ENCODE results near the gene PDE6D. TPM values are rescaled to one million over a fixed set of nuclear protein-coding genes. Genes with fewer than 3 reads are reported as not detected.

PDE6D gene
- total and polyA plus RNA-seq, 2 of the 13 experiments (the other 11 are each of a cell fraction or from before 2014, with no cell fraction given) = 14.1 to 23.2 TPM

DNA sequence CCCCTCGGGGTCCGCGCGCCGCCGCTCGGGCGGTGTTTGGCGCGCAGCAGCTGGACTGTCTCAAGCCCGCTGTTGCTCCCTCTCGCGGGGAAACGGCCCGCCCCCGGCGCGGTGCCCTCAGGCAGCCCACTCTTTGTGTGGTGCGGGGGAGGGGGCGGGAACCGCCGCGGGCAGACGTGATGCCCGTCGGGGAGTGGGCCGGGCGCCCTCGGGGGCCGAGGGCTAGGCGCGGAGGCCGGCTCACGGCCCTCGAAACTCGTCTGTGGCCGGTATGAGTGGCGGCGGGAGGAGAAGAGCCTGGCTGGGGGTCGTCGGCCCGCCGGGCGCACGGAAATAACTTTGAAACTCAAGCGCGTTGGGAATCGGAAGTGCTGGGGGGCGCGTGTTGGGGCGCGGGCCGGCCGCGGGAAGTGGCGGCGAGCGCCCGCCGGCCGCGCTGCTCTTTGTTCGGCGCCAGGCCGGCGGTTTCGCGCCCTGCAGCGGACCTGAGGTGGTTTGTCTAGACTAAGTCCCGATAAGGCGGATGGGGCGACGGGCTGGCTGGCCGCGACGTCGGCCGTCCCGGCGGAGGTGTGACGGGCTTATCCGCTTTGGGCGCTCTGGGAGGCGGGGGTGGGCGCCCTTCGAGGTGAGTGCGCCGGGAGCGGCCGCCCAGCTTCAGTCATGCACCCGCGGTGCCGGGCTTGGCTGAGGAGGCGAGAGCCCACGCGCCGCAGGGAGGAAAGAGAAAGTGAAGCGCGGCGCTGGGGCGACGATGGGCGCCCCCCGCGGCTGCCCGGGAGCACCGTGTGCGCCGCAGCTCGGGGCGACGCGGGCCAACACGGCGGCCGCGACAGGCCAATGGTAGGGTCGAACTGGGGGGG, 72.1 kb downstream of the PDE6D start (continued):
- TF ChIP-seq ARID2 (CRISPR knock-in tag; IDR thresholded peaks at IDR 0.05; ENCODE audit: borderline replicate concordance) (no peak), ZNF550 (CRISPR knock-in tag; IDR thresholded peaks at IDR 0.05; ENCODE audit: borderline replicate concordance) (no peak), SATB2 (CRISPR knock-in tag; IDR thresholded peaks at IDR 0.05) (no peak), RBM39 (IDR thresholded peaks at IDR 0.05; ENCODE audit: low read depth, low read length, poor library complexity, severe bottlenecking) (peak; percentile 56), GABPA (IDR thresholded peaks at IDR 0.05; ENCODE audit: low read depth, low read length) (no peak), GABPA (CRISPR knock-in tag; IDR thresholded peaks at IDR 0.05; ENCODE audit: low read depth) (no peak), CCDC6 (CRISPR knock-in tag; IDR thresholded peaks at IDR 0.05) (no peak; the same call in 1 of the 2 replicates), NFE2 (CRISPR knock-in tag; IDR thresholded peaks at IDR 0.05) (no peak), ZNF354B (CRISPR knock-in tag; IDR thresholded peaks at IDR 0.05) (no peak), ZNF20 (CRISPR knock-in tag; IDR thresholded peaks at IDR 0.05) (no peak), ZNF547 (CRISPR knock-in tag; IDR thresholded peaks at IDR 0.05) (no peak), HDAC1 (CRISPR knock-in tag; IDR thresholded peaks at IDR 0.05) (no peak), NR2F6 (IDR thresholded peaks at IDR 0.05) (no peak), NR2F6 (CRISPR knock-in tag; IDR thresholded peaks at IDR 0.05) (no peak), ELF4 (CRISPR knock-in tag; IDR thresholded peaks at IDR 0.05; ENCODE audit: borderline replicate concordance) (no peak; the same call in 1 of the 2 replicates), TCF12 (IDR thresholded peaks at IDR 0.05) (no peak), TCF12 (CRISPR knock-in tag; IDR thresholded peaks at IDR 0.05) (peak; percentile 87), KLF13 (CRISPR knock-in tag; IDR thresholded peaks at IDR 0.05) (no peak), ZNF879 (CRISPR knock-in tag; IDR thresholded peaks at IDR 0.05) (no peak), RAD21 (CRISPR knock-in tag; IDR thresholded peaks at IDR 0.05) (peak; percentile 39; the same call in 1 of the 2 replicates), MTA3 (CRISPR knock-in tag; IDR thresholded peaks at IDR 0.05) (no peak), CEBPB (IDR thresholded peaks at IDR 0.05; ENCODE audit: borderline replicate concordance, low read depth, low read length) (no peak)
- TF ChIP-seq, protein P1, sequence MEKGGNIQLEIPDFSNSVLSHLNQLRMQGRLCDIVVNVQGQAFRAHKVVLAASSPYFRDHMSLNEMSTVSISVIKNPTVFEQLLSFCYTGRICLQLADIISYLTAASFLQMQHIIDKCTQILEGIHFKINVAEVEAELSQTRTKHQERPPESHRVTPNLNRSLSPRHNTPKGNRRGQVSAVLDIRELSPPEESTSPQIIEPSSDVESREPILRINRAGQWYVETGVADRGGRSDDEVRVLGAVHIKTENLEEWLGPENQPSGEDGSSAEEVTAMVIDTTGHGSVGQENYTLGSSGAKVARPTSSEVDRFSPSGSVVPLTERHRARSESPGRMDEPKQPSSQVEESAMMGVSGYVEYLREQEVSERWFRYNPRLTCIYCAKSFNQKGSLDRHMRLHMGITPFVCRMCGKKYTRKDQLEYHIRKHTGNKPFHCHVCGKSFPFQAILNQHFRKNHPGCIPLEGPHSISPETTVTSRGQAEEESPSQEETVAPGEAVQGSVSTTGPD (CRISPR knock-in tag; IDR thresholded peaks at IDR 0.05) = no peak
- TF ChIP-seq, protein P2, sequence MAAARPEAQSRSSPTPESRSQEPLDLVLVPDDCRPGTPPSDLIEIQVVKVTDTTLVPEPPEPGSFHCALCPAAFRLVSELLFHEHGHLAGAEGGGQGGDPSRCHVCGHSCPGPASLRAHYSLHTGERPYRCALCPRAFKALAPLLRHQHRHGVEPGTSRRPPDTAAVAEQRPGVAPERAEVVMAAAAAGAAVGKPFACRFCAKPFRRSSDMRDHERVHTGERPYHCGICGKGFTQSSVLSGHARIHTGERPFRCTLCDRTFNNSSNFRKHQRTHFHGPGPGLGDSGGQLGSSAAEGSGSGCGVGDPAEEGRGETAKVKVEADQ (CRISPR knock-in tag; IDR thresholded peaks at IDR 0.05; ENCODE audit: borderline replicate concordance) = 0 out of 2 replicates have a peak, but pooled peaks have one; percentile 70
- TF ChIP-seq, protein P3, sequence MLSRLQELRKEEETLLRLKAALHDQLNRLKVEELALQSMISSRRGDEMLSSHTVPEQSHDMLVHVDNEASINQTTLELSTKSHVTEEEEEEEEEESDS (CRISPR knock-in tag; IDR thresholded peaks at IDR 0.05; ENCODE audit: borderline replicate concordance) = no peak
- TF ChIP-seq, protein P4, sequence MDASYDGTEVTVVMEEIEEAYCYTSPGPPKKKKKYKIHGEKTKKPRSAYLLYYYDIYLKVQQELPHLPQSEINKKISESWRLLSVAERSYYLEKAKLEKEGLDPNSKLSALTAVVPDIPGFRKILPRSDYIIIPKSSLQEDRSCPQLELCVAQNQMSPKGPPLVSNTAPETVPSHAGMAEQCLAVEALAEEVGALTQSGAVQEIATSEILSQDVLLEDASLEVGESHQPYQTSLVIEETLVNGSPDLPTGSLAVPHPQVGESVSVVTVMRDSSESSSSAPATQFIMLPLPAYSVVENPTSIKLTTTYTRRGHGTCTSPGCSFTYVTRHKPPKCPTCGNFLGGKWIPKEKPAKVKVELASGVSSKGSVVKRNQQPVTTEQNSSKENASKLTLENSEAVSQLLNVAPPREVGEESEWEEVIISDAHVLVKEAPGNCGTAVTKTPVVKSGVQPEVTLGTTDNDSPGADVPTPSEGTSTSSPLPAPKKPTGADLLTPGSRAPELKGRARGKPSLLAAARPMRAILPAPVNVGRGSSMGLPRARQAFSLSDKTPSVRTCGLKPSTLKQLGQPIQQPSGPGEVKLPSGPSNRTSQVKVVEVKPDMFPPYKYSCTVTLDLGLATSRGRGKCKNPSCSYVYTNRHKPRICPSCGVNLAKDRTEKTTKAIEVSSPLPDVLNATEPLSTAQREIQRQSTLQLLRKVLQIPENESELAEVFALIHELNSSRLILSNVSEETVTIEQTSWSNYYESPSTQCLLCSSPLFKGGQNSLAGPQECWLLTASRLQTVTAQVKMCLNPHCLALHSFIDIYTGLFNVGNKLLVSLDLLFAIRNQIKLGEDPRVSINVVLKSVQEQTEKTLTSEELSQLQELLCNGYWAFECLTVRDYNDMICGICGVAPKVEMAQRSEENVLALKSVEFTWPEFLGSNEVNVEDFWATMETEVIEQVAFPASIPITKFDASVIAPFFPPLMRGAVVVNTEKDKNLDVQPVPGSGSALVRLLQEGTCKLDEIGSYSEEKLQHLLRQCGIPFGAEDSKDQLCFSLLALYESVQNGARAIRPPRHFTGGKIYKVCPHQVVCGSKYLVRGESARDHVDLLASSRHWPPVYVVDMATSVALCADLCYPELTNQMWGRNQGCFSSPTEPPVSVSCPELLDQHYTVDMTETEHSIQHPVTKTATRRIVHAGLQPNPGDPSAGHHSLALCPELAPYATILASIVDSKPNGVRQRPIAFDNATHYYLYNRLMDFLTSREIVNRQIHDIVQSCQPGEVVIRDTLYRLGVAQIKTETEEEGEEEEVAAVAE (CRISPR knock-in tag; IDR thresholded peaks at IDR 0.05; ENCODE audit: borderline replicate concordance) = no peak
